HepG2 (cell line): ENCODE measurements around the gene ZFP1. TPM values are rescaled to one million over a fixed set of nuclear protein-coding genes. Genes with fewer than 3 reads are reported as not detected.
A peak's percentile ranks its signal among the peaks of the same experiment; 100 is the strongest.
"Not testable (repeated sequence)": the region's sequence is repeated elsewhere in the genome, so short reads cannot be mapped to it uniquely, and the experiment has no call there.

Experiments
- CBFB ChIP-seq: sonication (generic); formaldehyde crosslinking; IDR thresholded peaks from 2 replicates; pipeline ENCODE4 v1.4.0; 2020; ENCODE audit warnings: missing genetic modification reagents
- ELF3 ChIP-seq: IDR thresholded peaks from 2 replicates; pipeline ENCODE4 v1.6.1; 2016; ENCODE audit warnings: missing genetic modification reagents, missing compliant biosample characterization
- HDAC1 ChIP-seq: sonication (generic); formaldehyde crosslinking; IDR thresholded peaks from 2 replicates; pipeline ENCODE4 v1.5.1; 2020; ENCODE audit warnings: mild to moderate bottlenecking, missing genetic modification reagents
- HDAC2 ChIP-seq: sonication (generic); formaldehyde crosslinking; IDR thresholded peaks from 2 replicates; pipeline ENCODE4 v1.4.0; 2020; ENCODE audit warnings: missing genetic modification reagents
- KAT7 ChIP-seq: IDR thresholded peaks from 2 replicates; pipeline ENCODE4 v1.6.1; 2018; ENCODE audit warnings: borderline replicate concordance, missing compliant biosample characterization
- NCOR1 ChIP-seq: fragments of 200-600 bp; sonication (generic); IDR thresholded peaks from 2 replicates; pipeline ENCODE4 v1.7.0; 2017; ENCODE audit warnings: antibody characterized with exemption, low read length, borderline replicate concordance
- NR2C2 ChIP-seq: sonication (generic); formaldehyde crosslinking; IDR thresholded peaks from 2 replicates; pipeline ENCODE4 v1.4.0; 2020; ENCODE audit warnings: missing genetic modification reagents, mild to moderate bottlenecking, moderate library complexity, borderline replicate concordance
- PHF5A ChIP-seq: IDR thresholded peaks from one replicate; pipeline ENCODE4 v1.6.1; 2018; ENCODE audit warnings: low read depth, missing genetic modification reagents; ENCODE audit not compliant: unreplicated experiment
- PITX1 ChIP-seq: sonication (generic); formaldehyde crosslinking; IDR thresholded peaks from 2 replicates; pipeline ENCODE4 v1.5.1; 2020; ENCODE audit warnings: mild to moderate bottlenecking, missing genetic modification reagents
- RCOR2 ChIP-seq: IDR thresholded peaks from 2 replicates; pipeline ENCODE4 v1.6.1; 2016; ENCODE audit warnings: missing biosample characterization, missing genetic modification reagents
- SOX6 ChIP-seq, 2 experiments: fragments of 450-650 bp in 1 of 2; sonication (generic) in 1 of 2; formaldehyde crosslinking in 1 of 2; IDR thresholded peaks; 2 replicates each; pipeline versions ENCODE4 v1.4.0 to v1.6.1; 2017 to 2020; ENCODE audit warnings: antibody characterized with exemption in 1 of 2, mild to moderate bottlenecking in 1 of 2, missing genetic modification reagents in 1 of 2
- TARDBP ChIP-seq: sonication (generic); formaldehyde crosslinking; IDR thresholded peaks from 2 replicates; pipeline ENCODE4 v1.8.0; 2022; ENCODE audit warnings: mild to moderate bottlenecking, missing genetic modification reagents
- ZNF3 ChIP-seq: IDR thresholded peaks from 2 replicates; pipeline ENCODE4 v1.7.0; 2017; ENCODE audit warnings: inconsistent platforms
- ZNF569 ChIP-seq: sonication (generic); formaldehyde crosslinking; IDR thresholded peaks from 2 replicates; pipeline ENCODE4 v1.5.0; 2020; ENCODE audit warnings: mild to moderate bottlenecking, missing genetic modification reagents, moderate library complexity, borderline replicate concordance
- polyA plus RNA-seq, 8 experiments: library from polyadenylated mRNA; depleted of rRNA in 3 of 8; stranded (reverse) in 7 of 8; unstranded in 1 of 8; fragments of >200 nt; fragmentation: Illumina TruSeq in 4 of 8; extraction: Trizol in 4 of 8; gene quantifications; 2 replicates each; pipeline versions ENCODE4 v1.2.1 to v1.2.3, GENCODE V29; 2011 to 2016; ENCODE audit warnings: low read depth in 4 of 8, missing spikeins in 1 of 8, mixed read lengths in 1 of 8; ENCODE audit not compliant: insufficient read depth in 1 of 8
- total RNA-seq, 5 experiments: library from RNA; depleted of rRNA; stranded (reverse); fragments of >200 nt; fragmentation: Illumina TruSeq; extraction: Trizol; gene quantifications; 2 replicates each; pipeline ENCODE4 v1.2.3, GENCODE V29; 2016; ENCODE audit warnings: low read depth in 1 of 5
- TF ChIP-seq, protein P1 (sequence below): IDR thresholded peaks from 2 replicates; pipeline ENCODE4 v1.6.1; 2012; ENCODE audit warnings: inconsistent platforms
- TF ChIP-seq, protein P2 (sequence below): IDR thresholded peaks from 2 replicates; pipeline ENCODE4 v1.4.0; 2020; ENCODE audit warnings: mild to moderate bottlenecking, missing genetic modification reagents
- TF ChIP-seq, protein P3 (sequence below): sonication (generic); formaldehyde crosslinking; IDR thresholded peaks from 2 replicates; pipeline ENCODE4 v1.5.1; 2020; ENCODE audit warnings: mild to moderate bottlenecking, missing genetic modification reagents
- TF ChIP-seq, protein P4 (sequence below): IDR thresholded peaks from 2 replicates; pipeline ENCODE4 v1.6.1; 2016; ENCODE audit warnings: mild to moderate bottlenecking
- TF ChIP-seq, protein P5 (sequence below): sonication (generic); formaldehyde crosslinking; IDR thresholded peaks from 2 replicates; pipeline ENCODE4 v1.4.0; 2020; ENCODE audit warnings: missing genetic modification reagents, mild to moderate bottlenecking, borderline replicate concordance

Gene ZFP1
- total and polyA plus RNA-seq, 2 of the 13 experiments (the other 11 are each of a cell fraction or from before 2014, with no cell fraction given): 8.3 to 14.0 TPM

DNA sequence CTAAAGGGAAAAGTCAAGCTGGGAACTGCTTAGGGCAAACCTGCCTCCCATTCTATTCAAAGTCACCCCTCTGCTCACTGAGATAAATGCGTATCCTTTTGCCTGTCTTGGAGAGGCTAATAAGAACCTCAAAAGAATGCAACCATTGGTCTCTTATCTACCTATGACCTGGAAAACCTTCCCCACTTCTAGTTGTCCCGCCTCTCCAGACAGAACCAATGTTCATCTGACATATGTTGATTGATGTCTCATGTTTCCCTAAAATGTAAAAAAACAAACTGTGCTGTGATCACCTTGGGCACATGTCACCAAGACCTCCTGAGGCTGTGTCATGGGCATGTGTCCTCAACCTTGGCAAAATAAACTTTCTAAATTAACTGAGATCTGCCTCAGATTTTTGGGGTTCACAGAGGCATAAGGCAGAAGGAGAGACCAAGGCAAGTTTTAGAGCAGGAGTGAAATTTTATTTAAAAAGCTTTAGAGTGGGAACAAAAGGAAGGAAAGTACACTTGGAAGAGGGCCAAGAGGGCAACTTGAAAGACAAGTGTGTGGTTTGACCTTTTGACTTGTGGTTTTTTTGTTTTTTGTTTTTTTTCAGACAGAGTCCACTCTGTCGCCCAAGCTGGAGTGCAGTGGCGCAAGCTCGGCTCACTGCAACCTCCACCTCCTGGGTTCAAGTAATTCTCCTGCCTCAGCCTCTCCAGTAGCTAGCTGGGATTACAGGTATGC is 18.7 kb upstream of the ZFP1 start (continued):
- not testable (repeated sequence) for TF ChIP-seq SOX6 (IDR thresholded peaks at IDR 0.05)
- TF ChIP-seq SOX6 (CRISPR knock-in tag; IDR thresholded peaks at IDR 0.05): peak; percentile 93
- TF ChIP-seq, protein P1, sequence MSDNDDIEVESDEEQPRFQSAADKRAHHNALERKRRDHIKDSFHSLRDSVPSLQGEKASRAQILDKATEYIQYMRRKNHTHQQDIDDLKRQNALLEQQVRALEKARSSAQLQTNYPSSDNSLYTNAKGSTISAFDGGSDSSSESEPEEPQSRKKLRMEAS: peak; percentile 37; the same call in 1 of the 2 replicates
- peak; percentile 51; the same call in 1 of the 2 replicates for TF ChIP-seq TARDBP (CRISPR knock-in tag)
- peak; percentile 80; the same call in 1 of the 2 replicates for TF ChIP-seq RCOR2
- TF ChIP-seq, protein P2, sequence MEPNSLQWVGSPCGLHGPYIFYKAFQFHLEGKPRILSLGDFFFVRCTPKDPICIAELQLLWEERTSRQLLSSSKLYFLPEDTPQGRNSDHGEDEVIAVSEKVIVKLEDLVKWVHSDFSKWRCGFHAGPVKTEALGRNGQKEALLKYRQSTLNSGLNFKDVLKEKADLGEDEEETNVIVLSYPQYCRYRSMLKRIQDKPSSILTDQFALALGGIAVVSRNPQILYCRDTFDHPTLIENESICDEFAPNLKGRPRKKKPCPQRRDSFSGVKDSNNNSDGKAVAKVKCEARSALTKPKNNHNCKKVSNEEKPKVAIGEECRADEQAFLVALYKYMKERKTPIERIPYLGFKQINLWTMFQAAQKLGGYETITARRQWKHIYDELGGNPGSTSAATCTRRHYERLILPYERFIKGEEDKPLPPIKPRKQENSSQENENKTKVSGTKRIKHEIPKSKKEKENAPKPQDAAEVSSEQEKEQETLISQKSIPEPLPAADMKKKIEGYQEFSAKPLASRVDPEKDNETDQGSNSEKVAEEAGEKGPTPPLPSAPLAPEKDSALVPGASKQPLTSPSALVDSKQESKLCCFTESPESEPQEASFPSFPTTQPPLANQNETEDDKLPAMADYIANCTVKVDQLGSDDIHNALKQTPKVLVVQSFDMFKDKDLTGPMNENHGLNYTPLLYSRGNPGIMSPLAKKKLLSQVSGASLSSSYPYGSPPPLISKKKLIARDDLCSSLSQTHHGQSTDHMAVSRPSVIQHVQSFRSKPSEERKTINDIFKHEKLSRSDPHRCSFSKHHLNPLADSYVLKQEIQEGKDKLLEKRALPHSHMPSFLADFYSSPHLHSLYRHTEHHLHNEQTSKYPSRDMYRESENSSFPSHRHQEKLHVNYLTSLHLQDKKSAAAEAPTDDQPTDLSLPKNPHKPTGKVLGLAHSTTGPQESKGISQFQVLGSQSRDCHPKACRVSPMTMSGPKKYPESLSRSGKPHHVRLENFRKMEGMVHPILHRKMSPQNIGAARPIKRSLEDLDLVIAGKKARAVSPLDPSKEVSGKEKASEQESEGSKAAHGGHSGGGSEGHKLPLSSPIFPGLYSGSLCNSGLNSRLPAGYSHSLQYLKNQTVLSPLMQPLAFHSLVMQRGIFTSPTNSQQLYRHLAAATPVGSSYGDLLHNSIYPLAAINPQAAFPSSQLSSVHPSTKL (CRISPR knock-in tag): peak; percentile 77
- 0 out of 2 replicates have a peak, but pooled peaks have one; percentile 9 for TF ChIP-seq KAT7 (CRISPR knock-in tag)
- peak; percentile 18; the same call in 1 of the 2 replicates for TF ChIP-seq NR2C2 (CRISPR knock-in tag)
- TF ChIP-seq ELF3: peak; percentile 21; the same call in 1 of the 2 replicates
- 0 out of 2 replicates have a peak, but pooled peaks have one; percentile 36 for TF ChIP-seq ZNF3
- TF ChIP-seq HDAC1 (CRISPR knock-in tag): peak; percentile 43
- TF ChIP-seq CBFB: peak; percentile 99
- TF ChIP-seq, protein P3, sequence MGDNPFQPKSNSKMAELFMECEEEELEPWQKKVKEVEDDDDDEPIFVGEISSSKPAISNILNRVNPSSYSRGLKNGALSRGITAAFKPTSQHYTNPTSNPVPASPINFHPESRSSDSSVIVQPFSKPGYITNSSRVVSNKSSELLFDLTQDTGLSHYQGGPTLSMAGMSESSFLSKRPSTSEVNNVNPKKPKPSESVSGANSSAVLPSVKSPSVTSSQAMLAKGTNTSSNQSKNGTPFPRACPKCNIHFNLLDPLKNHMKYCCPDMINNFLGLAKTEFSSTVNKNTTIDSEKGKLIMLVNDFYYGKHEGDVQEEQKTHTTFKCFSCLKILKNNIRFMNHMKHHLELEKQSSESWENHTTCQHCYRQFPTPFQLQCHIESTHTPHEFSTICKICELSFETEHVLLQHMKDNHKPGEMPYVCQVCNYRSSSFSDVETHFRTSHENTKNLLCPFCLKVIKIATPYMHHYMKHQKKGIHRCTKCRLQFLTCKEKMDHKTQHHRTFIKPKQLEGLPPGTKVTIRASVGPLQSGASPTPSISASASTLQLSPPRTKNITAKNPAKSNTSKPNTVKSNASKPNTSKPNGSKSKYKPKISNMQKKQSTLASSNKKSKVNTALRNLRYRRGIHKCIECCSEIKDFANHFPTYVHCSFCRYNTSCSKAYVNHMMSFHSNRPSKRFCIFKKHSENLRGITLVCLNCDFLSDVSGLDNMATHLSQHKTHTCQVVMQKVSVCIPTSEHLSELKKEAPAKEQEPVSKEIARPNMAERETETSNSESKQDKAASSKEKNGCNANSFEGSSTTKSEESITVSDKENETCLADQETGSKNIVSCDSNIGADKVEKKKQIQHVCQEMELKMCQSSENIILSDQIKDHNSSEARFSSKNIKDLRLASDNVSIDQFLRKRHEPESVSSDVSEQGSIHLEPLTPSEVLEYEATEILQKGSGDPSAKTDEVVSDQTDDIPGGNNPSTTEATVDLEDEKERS: 0 out of 2 replicates have a peak, but pooled peaks have one; percentile 42
- TF ChIP-seq, protein P4, sequence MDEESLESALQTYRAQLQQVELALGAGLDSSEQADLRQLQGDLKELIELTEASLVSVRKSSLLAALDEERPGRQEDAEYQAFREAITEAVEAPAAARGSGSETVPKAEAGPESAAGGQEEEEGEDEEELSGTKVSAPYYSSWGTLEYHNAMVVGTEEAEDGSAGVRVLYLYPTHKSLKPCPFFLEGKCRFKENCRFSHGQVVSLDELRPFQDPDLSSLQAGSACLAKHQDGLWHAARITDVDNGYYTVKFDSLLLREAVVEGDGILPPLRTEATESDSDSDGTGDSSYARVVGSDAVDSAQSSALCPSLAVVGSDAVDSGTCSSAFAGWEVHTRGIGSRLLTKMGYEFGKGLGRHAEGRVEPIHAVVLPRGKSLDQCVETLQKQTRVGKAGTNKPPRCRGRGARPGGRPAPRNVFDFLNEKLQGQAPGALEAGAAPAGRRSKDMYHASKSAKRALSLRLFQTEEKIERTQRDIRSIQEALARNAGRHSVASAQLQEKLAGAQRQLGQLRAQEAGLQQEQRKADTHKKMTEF: peak; percentile 67
- peak; percentile 82; the same call in 1 of the 2 replicates for TF ChIP-seq NCOR1
- TF ChIP-seq, protein P5, sequence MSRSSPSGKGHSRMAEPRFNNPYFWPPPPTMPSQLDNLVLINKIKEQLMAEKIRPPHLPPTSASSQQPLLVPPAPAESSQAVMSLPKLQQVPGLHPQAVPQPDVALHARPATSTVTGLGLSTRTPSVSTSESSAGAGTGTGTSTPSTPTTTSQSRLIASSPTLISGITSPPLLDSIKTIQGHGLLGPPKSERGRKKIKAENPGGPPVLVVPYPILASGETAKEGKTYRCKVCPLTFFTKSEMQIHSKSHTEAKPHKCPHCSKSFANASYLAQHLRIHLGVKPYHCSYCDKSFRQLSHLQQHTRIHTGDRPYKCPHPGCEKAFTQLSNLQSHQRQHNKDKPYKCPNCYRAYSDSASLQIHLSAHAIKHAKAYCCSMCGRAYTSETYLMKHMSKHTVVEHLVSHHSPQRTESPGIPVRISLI: peak; percentile 94
- peak; percentile 47; the same call in 1 of the 2 replicates for TF ChIP-seq PITX1 (CRISPR knock-in tag)
- TF ChIP-seq HDAC2: peak; percentile 43; the same call in 1 of the 2 replicates
- TF ChIP-seq PHF5A: peak; percentile 24
- TF ChIP-seq ZNF569 (CRISPR knock-in tag): peak; percentile 38; the same call in 1 of the 2 replicates
